Measurements from ENCODE around the gene TRMT2B. TPM values are rescaled to one million over a fixed set of nuclear protein-coding genes. Genes with fewer than 3 reads are reported as not detected.

The TRMT2B gene
- polyA plus RNA-seq, 1 donor from 2014 or later, result 6.8 TPM

GRCh38 chrX:101040197-101040596 lies 11.7 kb downstream of the TRMT2B start:
- TF ChIP-seq CTCF (IDR thresholded peaks at IDR 0.05; ENCODE audit: poor library complexity, severe bottlenecking) (no peak), POLR2AphosphoS5 (IDR thresholded peaks at IDR 0.05) (no peak), EP300 (conservative IDR thresholded peaks at IDR 0.05; ENCODE audit: poor library complexity, severe bottlenecking) (no peak), RAD21 (conservative IDR thresholded peaks at IDR 0.05) (no peak), MXI1 (conservative IDR thresholded peaks at IDR 0.05; ENCODE audit: poor library complexity, severe bottlenecking) (no peak), EZH2 (IDR thresholded peaks at IDR 0.05; ENCODE audit: borderline replicate concordance, insufficient read depth, low read length, poor library complexity, severe bottlenecking) (no peak), TAF1 (IDR thresholded peaks at IDR 0.05; ENCODE audit: low read depth) (no peak), REST (IDR thresholded peaks at IDR 0.05; ENCODE audit: borderline replicate concordance) (no peak), SMC3 (conservative IDR thresholded peaks at IDR 0.05; ENCODE audit: poor library complexity) (no peak)
- Histone ChIP-seq H3K9me2 (ENCODE audit: insufficient read depth, low read length) (no peaks in the 10 kb centered on the region), H3K9ac (ENCODE audit: low read length) (no peak overlapping the region), H3K9me3 (ENCODE audit: low read length) (no peaks in the 10 kb centered on the region), H3K27me3 (ENCODE audit: insufficient read depth, low read depth, low read length) (no peaks in the 10 kb centered on the region), H3K79me2 (replicated peaks; ENCODE audit: insufficient read depth, low read length) (no peaks in the 10 kb centered on the region), H3K4me2 (ENCODE audit: low read length) (no peak overlapping the region), H3K4me3 (ENCODE audit: low read length) (no peak overlapping the region), H3K27ac (ENCODE audit: low read length) (no peak overlapping the region), H3F3A (ENCODE audit: insufficient read depth, low read length, poor library complexity, severe bottlenecking) (no peaks in the 10 kb centered on the region), H3K36me3 (ENCODE audit: insufficient read depth, low read length) (no peaks in the 10 kb centered on the region), H2AFZ (ENCODE audit: low read depth, low read length) (no peak overlapping the region), H4K20me1 (ENCODE audit: insufficient read depth) (no peaks in the 10 kb centered on the region)

GRCh38 chrX:101037231-101037630 lies 14.7 kb downstream of the TRMT2B start:
- Histone ChIP-seq H3K27ac (ENCODE audit: low read length) (no peak overlapping the region), H3K9me3 (ENCODE audit: low read length) (no peaks in the 10 kb centered on the region), H3K9me2 (ENCODE audit: insufficient read depth, low read length) (no peaks in the 10 kb centered on the region), H3K4me3 (ENCODE audit: low read length) (no peak overlapping the region), H4K20me1 (ENCODE audit: insufficient read depth) (no peaks in the 10 kb centered on the region), H3K79me2 (replicated peaks; ENCODE audit: insufficient read depth, low read length) (no peaks in the 10 kb centered on the region), H3K4me2 (ENCODE audit: low read length) (no peak overlapping the region), H3K36me3 (ENCODE audit: insufficient read depth, low read length) (no peaks in the 10 kb centered on the region), H2AFZ (ENCODE audit: low read depth, low read length) (no peak overlapping the region), H3F3A (ENCODE audit: insufficient read depth, low read length, poor library complexity, severe bottlenecking) (no peaks in the 10 kb centered on the region), H3K9ac (ENCODE audit: low read length) (no peak overlapping the region), H3K27me3 (ENCODE audit: insufficient read depth, low read depth, low read length) (no peaks in the 10 kb centered on the region)
- TF ChIP-seq REST (IDR thresholded peaks at IDR 0.05; ENCODE audit: borderline replicate concordance) (no peak), MXI1 (conservative IDR thresholded peaks at IDR 0.05; ENCODE audit: poor library complexity, severe bottlenecking) (no peak), CTCF (IDR thresholded peaks at IDR 0.05; ENCODE audit: poor library complexity, severe bottlenecking) (no peak), POLR2AphosphoS5 (IDR thresholded peaks at IDR 0.05) (no peak), RAD21 (conservative IDR thresholded peaks at IDR 0.05) (no peak), SMC3 (conservative IDR thresholded peaks at IDR 0.05; ENCODE audit: poor library complexity) (no peak), EZH2 (IDR thresholded peaks at IDR 0.05; ENCODE audit: borderline replicate concordance, insufficient read depth, low read length, poor library complexity, severe bottlenecking) (no peak), EP300 (conservative IDR thresholded peaks at IDR 0.05; ENCODE audit: poor library complexity, severe bottlenecking) (no peak), TAF1 (IDR thresholded peaks at IDR 0.05; ENCODE audit: low read depth) (no peak)

Data from neural cell (in vitro differentiated cells).